HG03378 (cell line): ENCODE measurements around the gene ITGAL.

Experiments
- ATAC-seq: cut with Tn5 transposase; IDR thresholded peaks from one replicate; pipeline ENCODE4 v1.9.1; 2021; ENCODE audit warnings: mild to moderate bottlenecking, moderate library complexity; ENCODE audit not compliant: unreplicated experiment

ITGAL gene

GRCh38 chr16:30565526-30565925 lies 93.0 kb downstream of the ITGAL start:
- no peak for ATAC-seq

DNA sequence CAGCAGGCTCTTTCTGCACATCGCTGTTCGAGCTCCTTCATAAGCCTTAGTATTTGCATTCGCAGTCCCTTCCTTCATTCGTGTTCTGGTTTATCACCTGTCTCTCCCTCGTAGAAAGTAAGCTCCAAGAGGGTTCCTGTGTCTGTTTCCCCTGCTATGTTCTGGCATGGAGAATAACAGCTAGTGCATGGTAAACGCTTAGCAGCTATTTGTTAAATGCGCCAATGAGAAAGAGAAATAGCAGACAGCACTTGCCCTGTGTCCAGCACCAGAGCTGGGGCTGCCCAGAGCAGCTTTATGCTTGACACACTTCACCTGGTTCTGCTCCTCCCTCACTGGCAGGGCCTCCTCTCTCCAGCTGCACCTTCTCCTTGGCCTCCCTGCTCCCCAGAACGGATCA lies 93.4 kb downstream of the ITGAL start:
- ATAC-seq, result no peak

GRCh38 chr16:30566531-30566930 lies 94.0 kb downstream of the ITGAL start:
- no peak for ATAC-seq

DNA sequence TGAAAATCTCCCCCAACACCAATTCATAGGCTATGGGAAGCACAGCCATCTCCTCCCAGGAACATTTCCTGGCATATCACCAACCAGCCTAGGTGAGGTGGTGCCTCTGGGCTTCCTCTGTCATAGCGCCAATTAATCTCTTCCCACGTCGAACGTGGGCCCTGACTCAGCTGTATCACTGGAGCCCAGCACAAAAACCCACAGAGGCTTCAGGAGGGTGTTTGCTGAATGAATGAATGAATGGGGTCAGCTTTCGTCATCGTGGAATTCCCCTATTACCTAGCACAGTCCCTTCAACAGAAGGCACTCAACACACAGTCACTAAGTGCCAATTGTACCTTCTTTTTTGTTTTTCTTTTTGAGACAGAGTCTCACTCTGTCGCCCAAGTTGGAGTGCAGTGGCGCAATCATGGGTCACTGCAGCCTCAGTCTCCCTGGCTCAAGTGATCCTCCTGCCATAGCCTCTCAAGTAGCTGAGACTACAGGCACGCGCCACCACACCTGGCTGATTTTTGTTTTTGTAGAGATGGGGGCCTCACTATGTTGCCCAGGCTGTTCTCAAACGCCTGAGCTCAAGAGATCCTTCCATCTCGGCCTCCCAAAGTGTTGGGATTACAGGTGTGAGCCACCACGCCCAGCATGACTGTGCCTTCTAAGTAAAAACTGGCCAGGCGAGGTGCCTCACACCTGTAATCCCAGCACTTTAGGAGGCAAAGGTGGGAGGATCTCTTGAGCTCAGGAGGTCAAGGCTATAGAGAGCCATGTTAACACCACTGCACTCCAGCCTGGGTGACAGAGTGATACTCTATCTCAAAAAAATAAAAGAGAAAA lies 94.8 kb downstream of the ITGAL start:
- no peak for ATAC-seq

DNA sequence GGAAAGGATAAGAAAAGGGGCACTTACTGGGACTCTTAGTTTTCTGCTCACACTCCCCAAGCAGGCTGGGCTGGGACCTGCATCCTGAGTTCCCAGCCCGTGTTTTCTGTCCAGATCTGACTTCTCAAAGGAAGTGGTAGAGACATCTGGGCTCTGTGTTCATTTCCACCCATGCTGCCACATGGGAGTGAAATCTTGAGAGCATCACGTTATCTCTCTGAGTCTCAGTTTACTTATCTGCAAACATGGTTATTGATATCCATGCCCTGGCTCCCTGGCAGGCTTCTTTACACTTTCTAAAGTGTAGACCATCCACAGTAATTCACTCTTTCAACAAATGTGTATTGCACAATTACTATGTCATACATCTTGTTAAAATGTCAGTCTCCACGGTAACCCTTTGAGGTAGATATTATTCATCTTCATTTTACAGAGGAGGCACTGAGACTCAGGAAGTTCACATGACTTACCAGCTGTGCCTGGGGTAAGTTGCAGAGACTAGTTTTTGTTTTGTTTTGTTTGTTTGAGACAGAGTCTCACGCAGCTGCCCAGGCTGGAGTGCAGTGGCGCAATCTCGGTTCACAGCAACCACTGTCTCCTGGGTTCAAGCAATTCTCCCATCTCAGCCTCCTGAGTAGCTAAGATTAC lies 95.6 kb downstream of the ITGAL start:
- peak; percentile 34 for ATAC-seq

GRCh38 chr16:30569281-30569680 lies 96.7 kb downstream of the ITGAL start:
- ATAC-seq, result no peak

DNA sequence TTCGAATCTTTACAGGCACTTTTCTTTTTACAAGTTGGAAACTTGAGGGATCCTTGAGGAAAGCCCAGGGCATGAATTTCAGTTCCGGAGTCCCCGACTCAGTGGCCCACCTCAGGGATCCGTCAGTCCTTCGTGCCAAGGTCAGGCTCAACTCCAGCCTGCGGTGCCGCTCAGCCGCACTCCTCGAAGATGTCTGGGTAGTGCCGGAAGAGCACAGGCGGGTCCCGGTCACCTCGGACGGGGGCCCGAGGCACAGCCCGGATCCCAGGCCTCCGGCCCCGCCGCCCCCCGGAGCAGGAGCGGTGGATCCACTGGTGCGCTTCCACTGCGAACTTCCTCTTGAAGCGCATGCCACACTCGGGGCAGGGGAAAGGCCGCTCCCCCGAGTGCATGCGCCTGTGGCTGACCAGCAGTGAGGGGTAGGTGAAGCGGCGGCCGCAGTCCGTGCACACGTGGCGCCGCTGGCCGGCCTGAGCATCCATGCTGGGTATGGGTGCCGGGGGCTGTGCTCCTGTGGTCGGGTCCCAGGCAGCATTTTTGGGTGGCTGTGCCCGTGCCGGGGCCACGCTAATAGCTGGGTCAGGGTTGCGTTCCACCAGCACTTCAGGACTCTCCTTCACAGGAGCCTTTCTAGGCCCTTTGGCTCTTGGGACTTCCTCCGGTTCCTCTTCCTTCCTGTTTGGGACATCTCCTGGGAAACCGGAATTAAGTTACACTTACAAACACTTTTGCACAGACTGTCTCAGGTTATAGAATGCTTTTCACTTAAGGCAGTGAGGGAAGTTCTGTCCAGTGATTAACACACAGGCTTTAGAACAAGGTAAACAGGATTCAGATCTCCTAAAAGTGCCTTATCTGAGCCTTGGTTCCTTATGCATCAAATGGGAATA lies 97.4 kb downstream of the ITGAL start:
- no peak for ATAC-seq

- no peak for ATAC-seq
These were observed 98.3 kb downstream of the ITGAL start for GRCh38 chr16:30570636-30571444.

DNA sequence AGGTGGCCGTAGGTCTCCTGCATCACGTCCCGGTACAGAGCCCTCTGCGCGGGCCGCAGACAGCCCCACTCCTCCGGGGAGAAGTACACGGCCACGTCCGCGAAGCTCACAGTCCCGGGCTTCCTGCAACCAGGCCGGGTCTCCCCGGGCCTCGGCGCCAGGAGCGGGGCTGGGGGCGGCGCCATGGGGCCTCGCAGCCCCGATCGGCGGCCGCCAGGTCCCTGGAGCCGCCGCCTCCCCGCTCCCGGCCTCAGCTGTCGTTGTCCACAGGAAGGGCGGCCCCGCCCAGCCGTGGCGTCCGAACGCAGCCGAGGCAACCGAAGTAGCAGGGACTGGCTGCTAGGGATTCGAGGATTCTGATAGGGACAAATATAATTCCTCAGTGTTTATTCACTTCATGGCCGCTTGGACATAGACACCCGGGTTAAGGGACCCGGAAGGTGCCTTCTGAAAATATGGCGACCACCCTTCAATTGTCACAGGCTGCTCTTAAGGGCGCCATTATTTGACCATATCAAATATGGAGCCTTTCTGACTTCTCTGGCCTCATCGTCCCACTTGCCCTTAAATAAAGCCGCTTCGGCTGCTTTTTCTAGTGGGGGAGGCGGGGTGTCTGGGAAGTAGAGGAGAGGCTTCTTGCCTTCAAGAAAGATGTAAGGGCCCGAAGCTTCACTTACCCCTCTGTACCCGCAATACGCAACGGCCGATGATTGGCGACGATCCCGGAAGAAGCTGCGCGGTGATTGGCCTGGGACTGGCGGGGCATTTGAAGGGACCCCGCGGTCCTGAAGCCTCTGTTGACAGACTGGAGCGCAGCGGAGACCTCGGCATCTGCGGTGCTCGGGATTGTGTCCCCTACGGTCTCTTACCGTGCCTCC lies 99.1 kb downstream of the ITGAL start, which contains the start of gene ZNF688:
TSS of gene ZNF688 (minus strand) at position 270 of the 878 bp plus-strand sequence. CDS start at position 185, 85 bp downstream.
- ATAC-seq, result peak; percentile 63
